OCI-LY1 (cell line): Measurements from ENCODE around the gene KREMEN2.

Source experiments
- EZH2 ChIP-seq: fragments of 200-600 bp; sonication (generic), shearing (Covaris generic); IDR thresholded peaks from 2 replicates; pipeline ENCODE4 v1.8.0; 2017; ENCODE audit warnings: borderline replicate concordance, mixed run types, mild to moderate bottlenecking, antibody characterized with exemption, low read length, moderate library complexity, mixed read lengths
- TF ChIP-seq, protein P1 (sequence below): fragments of 200-600 bp; sonication (generic), shearing (Covaris generic); IDR thresholded peaks from 2 replicates; pipeline ENCODE4 v1.5.1; 2017; ENCODE audit warnings: mild to moderate bottlenecking, antibody characterized with exemption, low read length, moderate library complexity, mixed read lengths

DNA sequence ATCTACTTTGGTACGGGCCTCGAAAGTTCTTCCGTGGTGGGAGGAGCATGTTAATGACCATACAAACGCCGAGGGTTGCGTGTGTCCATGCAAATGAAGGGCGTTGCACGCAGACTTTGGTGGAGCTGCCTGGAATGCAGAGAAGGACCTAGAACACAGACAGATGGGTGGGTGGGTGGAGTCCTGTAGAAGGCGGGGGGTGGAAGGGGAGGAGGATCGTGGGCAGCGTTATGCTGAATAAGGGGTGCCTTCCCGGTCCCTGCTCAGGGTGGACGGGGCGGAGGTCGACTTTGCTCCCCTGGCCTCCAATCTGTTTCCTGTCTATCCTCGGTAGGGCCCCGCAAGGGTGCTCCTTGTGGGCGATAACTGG lies 4.3 kb downstream of the KREMEN2 start:
- TF ChIP-seq EZH2: no peak
- TF ChIP-seq, protein P1, sequence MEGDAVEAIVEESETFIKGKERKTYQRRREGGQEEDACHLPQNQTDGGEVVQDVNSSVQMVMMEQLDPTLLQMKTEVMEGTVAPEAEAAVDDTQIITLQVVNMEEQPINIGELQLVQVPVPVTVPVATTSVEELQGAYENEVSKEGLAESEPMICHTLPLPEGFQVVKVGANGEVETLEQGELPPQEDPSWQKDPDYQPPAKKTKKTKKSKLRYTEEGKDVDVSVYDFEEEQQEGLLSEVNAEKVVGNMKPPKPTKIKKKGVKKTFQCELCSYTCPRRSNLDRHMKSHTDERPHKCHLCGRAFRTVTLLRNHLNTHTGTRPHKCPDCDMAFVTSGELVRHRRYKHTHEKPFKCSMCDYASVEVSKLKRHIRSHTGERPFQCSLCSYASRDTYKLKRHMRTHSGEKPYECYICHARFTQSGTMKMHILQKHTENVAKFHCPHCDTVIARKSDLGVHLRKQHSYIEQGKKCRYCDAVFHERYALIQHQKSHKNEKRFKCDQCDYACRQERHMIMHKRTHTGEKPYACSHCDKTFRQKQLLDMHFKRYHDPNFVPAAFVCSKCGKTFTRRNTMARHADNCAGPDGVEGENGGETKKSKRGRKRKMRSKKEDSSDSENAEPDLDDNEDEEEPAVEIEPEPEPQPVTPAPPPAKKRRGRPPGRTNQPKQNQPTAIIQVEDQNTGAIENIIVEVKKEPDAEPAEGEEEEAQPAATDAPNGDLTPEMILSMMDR: no peak
